Measurements from ENCODE around the gene PEX12. TPM values are rescaled to one million over a fixed set of nuclear protein-coding genes. Genes with fewer than 3 reads are reported as not detected.

Gene PEX12
- total RNA-seq, 4 donors from 2014 or later: 4.1 to 9.0 (median 5.0) TPM

DNA sequence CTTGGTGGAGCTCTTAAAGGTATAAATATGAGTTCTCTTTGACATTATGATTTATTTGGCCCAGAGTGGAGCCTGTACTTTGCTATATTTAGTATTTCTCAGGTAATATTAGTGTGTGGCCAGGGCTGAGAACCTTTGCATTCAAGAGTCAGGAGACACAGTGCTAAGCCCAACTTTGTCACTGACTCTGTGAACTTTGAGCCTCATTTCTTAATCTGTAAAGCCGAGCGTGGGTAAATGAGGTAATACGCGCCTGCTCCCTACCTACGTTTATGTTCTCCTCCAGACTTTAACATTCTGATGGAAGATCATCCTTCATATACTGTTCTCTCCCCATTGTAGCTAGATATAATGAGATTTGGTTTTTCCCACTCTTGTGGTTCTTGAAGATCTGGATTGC lies 19.2 kb upstream of the PEX12 start:
- H3K27ac ChIP-seq (replicated peaks in 1 of 4): no peak overlapping the region
- 74% methylated on average over 5 of the region's 5 CpGs for WGBS
- H3K9me3 ChIP-seq: no peaks in the 10 kb centered on the region
- TF ChIP-seq, protein P1, sequence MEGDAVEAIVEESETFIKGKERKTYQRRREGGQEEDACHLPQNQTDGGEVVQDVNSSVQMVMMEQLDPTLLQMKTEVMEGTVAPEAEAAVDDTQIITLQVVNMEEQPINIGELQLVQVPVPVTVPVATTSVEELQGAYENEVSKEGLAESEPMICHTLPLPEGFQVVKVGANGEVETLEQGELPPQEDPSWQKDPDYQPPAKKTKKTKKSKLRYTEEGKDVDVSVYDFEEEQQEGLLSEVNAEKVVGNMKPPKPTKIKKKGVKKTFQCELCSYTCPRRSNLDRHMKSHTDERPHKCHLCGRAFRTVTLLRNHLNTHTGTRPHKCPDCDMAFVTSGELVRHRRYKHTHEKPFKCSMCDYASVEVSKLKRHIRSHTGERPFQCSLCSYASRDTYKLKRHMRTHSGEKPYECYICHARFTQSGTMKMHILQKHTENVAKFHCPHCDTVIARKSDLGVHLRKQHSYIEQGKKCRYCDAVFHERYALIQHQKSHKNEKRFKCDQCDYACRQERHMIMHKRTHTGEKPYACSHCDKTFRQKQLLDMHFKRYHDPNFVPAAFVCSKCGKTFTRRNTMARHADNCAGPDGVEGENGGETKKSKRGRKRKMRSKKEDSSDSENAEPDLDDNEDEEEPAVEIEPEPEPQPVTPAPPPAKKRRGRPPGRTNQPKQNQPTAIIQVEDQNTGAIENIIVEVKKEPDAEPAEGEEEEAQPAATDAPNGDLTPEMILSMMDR (IDR thresholded peaks at IDR 0.05): no peak
- TF ChIP-seq EP300 (IDR thresholded peaks at IDR 0.05) (no peak), POLR2AphosphoS5 (IDR thresholded peaks at IDR 0.05) (no peak), POLR2A (IDR thresholded peaks at IDR 0.05; ENCODE audit: low read depth) (no peak)
- peaks cover 9 to 33% (median 12%) of the 10 kb centered on the region in 4 donors for H3K4me1 ChIP-seq
- H3K4me3 ChIP-seq: no peak overlapping the region
- no peak for DNase-seq (ENCODE audit: extremely low spot score)
- H3K27me3 ChIP-seq: no peaks in the 10 kb centered on the region
- peaks cover 30 to 86% (median 79%) of the 10 kb centered on the region in 4 donors for H3K36me3 ChIP-seq
- intact Hi-C loops (cut with DNase I): no loop called here

DNA sequence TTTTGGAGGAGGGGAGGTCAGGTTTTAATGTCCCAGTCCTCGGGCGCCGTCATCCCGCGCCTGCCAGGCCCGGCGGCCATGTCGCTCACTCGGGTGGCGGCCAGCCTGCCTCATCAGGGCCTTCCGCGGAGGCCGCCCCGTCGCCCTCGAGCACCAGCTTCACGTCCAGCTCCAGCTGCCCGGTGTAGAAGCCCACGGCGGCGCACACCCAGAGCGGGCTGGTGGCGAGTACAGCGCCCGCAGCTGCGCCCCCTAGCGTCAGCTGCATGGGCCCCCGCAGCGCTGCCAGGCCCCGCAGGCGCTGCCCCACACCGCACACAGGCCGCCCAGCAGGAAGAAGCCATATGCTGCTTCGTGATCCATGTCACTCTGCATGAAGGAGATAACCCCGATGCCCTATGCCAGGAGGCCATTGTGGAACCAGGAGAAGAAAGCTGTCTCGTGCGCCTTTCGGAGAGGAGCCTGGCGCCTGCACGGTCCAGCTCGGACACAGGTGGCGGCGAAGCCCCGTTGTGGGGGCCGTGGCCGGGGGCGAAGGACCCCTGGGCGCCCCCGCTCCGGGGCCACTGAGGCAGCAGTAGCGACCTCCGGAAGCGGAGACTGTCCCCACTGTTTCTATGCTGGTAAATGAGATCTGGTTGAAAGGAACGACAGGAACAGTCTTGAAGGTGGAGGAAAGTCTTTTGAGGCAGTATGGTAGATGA lies 18.3 kb upstream of the PEX12 start:
- H3K36me3 ChIP-seq: peaks cover 30 to 77% (median 70%) of the 10 kb centered on the region in 4 donors
- H3K9me3 ChIP-seq: no peaks in the 10 kb centered on the region
- intact Hi-C loops (cut with DNase I): no loop called here

DNA sequence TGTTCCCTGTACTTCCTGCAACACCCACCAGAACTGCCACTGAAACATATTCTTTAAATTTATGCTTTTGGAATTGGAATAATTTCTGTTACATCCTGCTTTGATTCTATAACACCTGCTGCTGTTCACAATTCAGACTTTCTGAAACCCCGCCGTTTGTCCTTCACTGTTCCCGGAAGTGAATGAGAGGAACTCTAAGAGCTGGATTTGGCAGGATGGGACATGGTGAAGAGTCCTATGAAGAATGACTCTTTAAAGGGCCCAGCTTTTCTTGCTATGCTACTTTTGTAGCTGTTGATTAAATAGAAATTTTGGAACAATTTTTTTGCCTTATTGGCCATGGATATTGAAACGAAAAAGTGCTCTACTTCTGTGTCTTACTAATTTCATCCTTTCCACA lies 17.7 kb upstream of the PEX12 start:
- no peaks in the 10 kb centered on the region for H3K27me3 ChIP-seq
- no peak for DNase-seq (ENCODE audit: extremely low spot score)
- WGBS: 79% methylated on average over 4 of the region's 4 CpGs
- H3K36me3 ChIP-seq: peaks cover 27 to 71% (median 64%) of the 10 kb centered on the region in 4 donors
- intact Hi-C loops (cut with DNase I): no loop called here
- H3K4me1 ChIP-seq: peaks cover 13 to 48% (median 24%) of the 10 kb centered on the region in 4 donors
- no peak overlapping the region for H3K4me3 ChIP-seq
- TF ChIP-seq EP300 (IDR thresholded peaks at IDR 0.05) (no peak), POLR2AphosphoS5 (IDR thresholded peaks at IDR 0.05) (no peak), POLR2A (IDR thresholded peaks at IDR 0.05; ENCODE audit: low read depth) (no peak)
- TF ChIP-seq, protein P1 (IDR thresholded peaks at IDR 0.05): no peak
- H3K27ac ChIP-seq (replicated peaks in 1 of 4): no peak overlapping the region
- no peaks in the 10 kb centered on the region for H3K9me3 ChIP-seq

More for the DNA sequence above, 18.3 kb upstream of the PEX12 start:
- WGBS: 89% methylated on average over 32 of the region's 54 CpGs
- Histone ChIP-seq H3K27me3 (no peaks in the 10 kb centered on the region), H3K4me1 (peaks cover 13 to 42% (median 18%) of the 10 kb centered on the region in 4 donors), H3K4me3 (no peak overlapping the region), H3K27ac (replicated peaks in 1 of 4) (no peak overlapping the region)
- DNase-seq (ENCODE audit: extremely low spot score): no peak
- TF ChIP-seq POLR2A (IDR thresholded peaks at IDR 0.05; ENCODE audit: low read depth) (no peak), EP300 (IDR thresholded peaks at IDR 0.05) (no peak), POLR2AphosphoS5 (IDR thresholded peaks at IDR 0.05) (no peak)
- TF ChIP-seq, protein P1 (IDR thresholded peaks at IDR 0.05): peak in 1 of 3 experiments; percentile 8

DNA sequence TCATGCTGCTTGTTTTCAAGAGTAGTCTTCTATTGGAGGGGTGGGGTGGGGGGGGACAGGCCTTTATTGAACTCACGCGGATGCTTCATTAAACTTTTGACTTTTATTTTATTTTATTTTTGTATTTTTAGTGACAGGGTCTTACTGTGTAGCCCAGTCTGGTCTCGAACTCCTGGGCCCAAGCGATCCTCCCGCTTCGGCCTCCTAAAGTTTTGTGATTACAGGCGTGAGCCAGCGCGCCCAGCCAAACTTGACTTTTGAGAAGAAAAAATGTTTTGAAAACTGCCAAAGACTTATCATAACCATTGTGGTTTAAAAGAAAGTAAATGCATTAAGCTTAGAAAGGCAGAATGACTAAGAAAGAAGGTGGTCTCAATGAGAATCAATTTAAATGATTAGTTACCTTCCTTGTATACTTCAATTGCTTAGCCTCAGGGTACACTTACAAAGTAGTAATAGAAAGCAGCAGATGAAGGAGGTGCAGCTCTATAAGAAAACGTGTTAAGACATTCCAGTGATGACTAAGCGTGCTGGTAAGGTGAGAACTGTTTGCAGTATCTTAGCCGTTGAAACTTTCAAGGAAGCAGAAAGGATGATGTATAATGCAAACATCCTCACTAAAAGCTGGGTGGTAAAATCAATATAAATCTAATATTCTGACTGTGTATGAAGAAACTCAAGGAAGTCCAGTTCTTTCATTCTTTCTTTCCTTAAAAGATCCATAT lies 10.0 kb upstream of the PEX12 start:
- intact Hi-C loops (cut with DNase I): no loop called here
- TF ChIP-seq POLR2A (IDR thresholded peaks at IDR 0.05; ENCODE audit: low read depth) (no peak), EP300 (IDR thresholded peaks at IDR 0.05) (no peak), POLR2AphosphoS5 (IDR thresholded peaks at IDR 0.05) (no peak)
- TF ChIP-seq, protein P1 (IDR thresholded peaks at IDR 0.05): no peak
- Histone ChIP-seq H3K36me3 (no peaks in the 10 kb centered on the region), H3K27ac (replicated peaks in 1 of 4) (peak overlapping the region; percentile 91 to 95 (median 94)), H3K27me3 (no peaks in the 10 kb centered on the region), H3K4me3 (peak overlapping the region; percentile 77 to 93 (median 84)), H3K9me3 (no peaks in the 10 kb centered on the region), H3K4me1 (peaks cover 18 to 59% (median 54%) of the 10 kb centered on the region in 4 donors)
- 66% methylated on average over 12 of the region's 12 CpGs for WGBS
- DNase-seq (ENCODE audit: extremely low spot score): no peak
